GM23338 (cell line): Measurements from ENCODE around the gene SPPL2C. TPM values are rescaled to one million over a fixed set of nuclear protein-coding genes. Genes with fewer than 3 reads are reported as not detected.
A peak's percentile ranks its signal among the peaks of the same experiment; 100 is the strongest.

Source experiments
- ATAC-seq: fragments of 200-7000 bp; cut with Tn5 transposase; 3 replicates; pipeline ENCODE4 v1.9.1; 2020
- DNase-seq: peaks from one replicate; pipeline ENCODE4 v3.0.0-alpha.2; 2015; ENCODE audit warnings: low spot score
- H2AFZ ChIP-seq: fragments of 200-600 bp; sonication (generic); 2 replicates; pipeline ENCODE4 v1.8.0; 2016; ENCODE audit warnings: antibody characterized with exemption, mild to moderate bottlenecking, moderate library complexity
- H3F3A ChIP-seq: fragments of 200-600 bp; sonication (generic); replicated peaks from 2 replicates; pipeline ENCODE4 v1.8.0; 2017; ENCODE audit warnings: antibody characterized with exemption, mixed run types, low read depth
- H3K27ac ChIP-seq: fragments of 200-600 bp; sonication (generic); 2 replicates; pipeline ENCODE4 v1.6.1; 2016; ENCODE audit warnings: low read depth
- H3K27me3 ChIP-seq: fragments of 200-600 bp; sonication (generic); 2 replicates; pipeline ENCODE4 v1.8.0; 2016; ENCODE audit warnings: mild to moderate bottlenecking, mixed run types, moderate library complexity; ENCODE audit not compliant: insufficient read depth
- H3K36me3 ChIP-seq: fragments of 200-600 bp; sonication (generic); 2 replicates; pipeline ENCODE4 v1.8.0; 2016; ENCODE audit warnings: mild to moderate bottlenecking; ENCODE audit not compliant: insufficient read depth
- H3K4me1 ChIP-seq: fragments of 200-600 bp; sonication (generic); 2 replicates; pipeline ENCODE4 v1.8.0; 2016; ENCODE audit warnings: mild to moderate bottlenecking, moderate library complexity; ENCODE audit not compliant: insufficient read depth
- H3K4me2 ChIP-seq: fragments of 200-600 bp; sonication (generic); 2 replicates; pipeline ENCODE4 v1.7.1; 2017; ENCODE audit warnings: mixed run types
- H3K4me3 ChIP-seq: fragments of 200-600 bp; sonication (generic); 2 replicates; pipeline ENCODE4 v1.6.1; 2016; ENCODE audit warnings: mixed run types
- H3K79me2 ChIP-seq: fragments of 200-600 bp; sonication (generic); replicated peaks from 2 replicates; pipeline ENCODE4 v1.8.0; 2017; ENCODE audit warnings: mild to moderate bottlenecking; ENCODE audit not compliant: insufficient read depth
- H3K9me2 ChIP-seq: fragments of 200-600 bp; sonication (generic); 2 replicates; pipeline ENCODE4 v1.8.0; 2017; ENCODE audit not compliant: insufficient read depth
- H4K20me1 ChIP-seq: fragments of 200-600 bp; sonication (generic); replicated peaks from 2 replicates; pipeline ENCODE4 v1.8.0; 2017; ENCODE audit warnings: mild to moderate bottlenecking; ENCODE audit not compliant: insufficient read depth
- H3K27ac Mint-ChIP-seq: 2 replicates; pipeline ENCODE4 v1.8.0; 2020; ENCODE audit warnings: inconsistent platforms, mild to moderate bottlenecking, moderate library complexity, mixed read lengths
- H3K27me3 Mint-ChIP-seq: 3 replicates; pipeline ENCODE4 v1.8.0; 2022; ENCODE audit warnings: low read depth, mild to moderate bottlenecking, moderate library complexity, mixed read lengths, inconsistent platforms; ENCODE audit not compliant: insufficient read depth, poor library complexity
- H3K36me3 Mint-ChIP-seq: 3 replicates; pipeline ENCODE4 v1.8.0; 2021; ENCODE audit warnings: low read depth, mild to moderate bottlenecking, inconsistent platforms, moderate library complexity, mixed read lengths
- H3K4me1 Mint-ChIP-seq: 3 replicates; pipeline ENCODE4 v1.8.0; 2020; ENCODE audit warnings: mild to moderate bottlenecking, inconsistent platforms, mixed read lengths
- H3K4me3 Mint-ChIP-seq: 3 replicates; pipeline ENCODE4 v1.8.0; 2021; ENCODE audit warnings: moderate library complexity, mild to moderate bottlenecking, inconsistent platforms, mixed read lengths
- H3K9me3 Mint-ChIP-seq: 3 replicates; pipeline ENCODE4 v1.8.0; 2020; ENCODE audit warnings: moderate library complexity, mild to moderate bottlenecking, inconsistent platforms, mixed read lengths
- CREB1 ChIP-seq: fragments of 250-450 bp; sonication (Bioruptor Pico); IDR thresholded peaks from 2 replicates; pipeline ENCODE4 v1.5.0; 2020; ENCODE audit warnings: low read depth, mild to moderate bottlenecking, moderate library complexity
- ETS1 ChIP-seq: IDR thresholded peaks from 2 replicates; pipeline ENCODE4 v1.6.1; 2016; ENCODE audit warnings: antibody characterized with exemption
- EZH2 ChIP-seq: fragments of 200-600 bp; sonication (generic); IDR thresholded peaks from one replicate; pipeline ENCODE4 v1.8.0; 2017; ENCODE audit warnings: antibody characterized with exemption, mild to moderate bottlenecking, low read depth; ENCODE audit not compliant: unreplicated experiment
- EZH2phosphoT487 ChIP-seq: fragments of 200-600 bp; sonication (generic); IDR thresholded peaks from one replicate; pipeline ENCODE4 v1.8.1; 2018; ENCODE audit warnings: antibody characterized with exemption; ENCODE audit not compliant: unreplicated experiment
- JUNB ChIP-seq: IDR thresholded peaks from one replicate; pipeline ENCODE4 v1.6.1; 2016; ENCODE audit warnings: antibody characterized with exemption; ENCODE audit not compliant: unreplicated experiment
- NANOG ChIP-seq: IDR thresholded peaks from 2 replicates; pipeline ENCODE4 v1.6.1; 2016; ENCODE audit warnings: antibody characterized with exemption, borderline replicate concordance
- POLR2AphosphoS5 ChIP-seq: IDR thresholded peaks from 2 replicates; pipeline ENCODE4 v1.6.1; 2016; ENCODE audit warnings: antibody characterized with exemption, low read depth
- ZNF114 ChIP-seq: fragments of 250-450 bp; sonication (Bioruptor Pico); IDR thresholded peaks from 2 replicates; pipeline ENCODE4 v1.5.0; 2020; ENCODE audit warnings: mild to moderate bottlenecking, moderate library complexity
- ZNF331 ChIP-seq: fragments of 250-450 bp; sonication (Bioruptor Pico); IDR thresholded peaks from 2 replicates; pipeline ENCODE4 v1.5.0; 2020; ENCODE audit warnings: low read depth, mild to moderate bottlenecking, moderate library complexity
- polyA plus RNA-seq: library from polyadenylated mRNA; unstranded; fragments of >200 nt; fragmentation: Nextera tagmentation; extraction: Ambion mirVana; gene quantifications from 2 replicates; pipeline ENCODE4 v1.2.1, GENCODE V29; 2016
- total RNA-seq: library from RNA; depleted of rRNA; stranded (reverse); fragments of >200 nt; shearing (Covaris generic); gene quantifications from 2 replicates; pipeline ENCODE4 v1.2.3, GENCODE V29; 2014
- TF ChIP-seq, protein P1 (sequence below), 2 experiments: fragments of 200-600 bp in 1 of 2; sonication (generic) in 1 of 2; conservative IDR thresholded peaks; 2 replicates each; pipeline versions ENCODE4 v1.5.1 to v1.6.1; 2016 to 2017; ENCODE audit warnings: antibody characterized with exemption in 2 of 2, low read depth in 2 of 2, mild to moderate bottlenecking in 2 of 2, moderate library complexity in 1 of 2
- TF ChIP-seq, protein P2 (sequence below): fragments of 250-450 bp; sonication (Bioruptor Pico); IDR thresholded peaks from 2 replicates; pipeline ENCODE4 v1.5.0; 2020; ENCODE audit warnings: mild to moderate bottlenecking, moderate library complexity

SPPL2C gene
- total and polyA plus RNA-seq, 2 experiments from 2014 or later: 0.14 TPM; not detected in 1

GRCh38 chr17:45893725-45894021, 49.0 kb downstream of the SPPL2C start:
- Histone ChIP-seq H3K27me3 (peaks cover 63% of the 10 kb centered on the region), H2AFZ (peak overlapping the region; percentile 89), H3K27ac (no peak overlapping the region), H4K20me1 (no peaks in the 10 kb centered on the region), H3K79me2 (no peaks in the 10 kb centered on the region), H3K36me3 (no peaks in the 10 kb centered on the region), H3K4me1 (peaks cover 4% of the 10 kb centered on the region), H3K4me3 (peak overlapping the region; percentile 85), H3F3A (no peaks in the 10 kb centered on the region), H3K9me2 (no peaks in the 10 kb centered on the region), H3K4me2 (peak overlapping the region; percentile 82)
- no peak for DNase-seq
- Mint-ChIP-seq H3K36me3 (no peaks in the 10 kb centered on the region), H3K27ac (0 out of 2 replicates have a peak overlapping the region, but pooled peaks have one; percentile 23), H3K4me3 (peak overlapping the region; percentile 71), H3K9me3 (peaks cover 4% of the 10 kb centered on the region; the same call in 1 of the 3 replicates), H3K4me1 (peaks cover 15% of the 10 kb centered on the region; the same call in 2 of the 3 replicates), H3K27me3 (peaks cover 64% of the 10 kb centered on the region)
- TF ChIP-seq ZNF331 (CRISPR knock-in tag): no peak
- peak; percentile 31 for TF ChIP-seq EZH2
- ATAC-seq: no peak

DNA sequence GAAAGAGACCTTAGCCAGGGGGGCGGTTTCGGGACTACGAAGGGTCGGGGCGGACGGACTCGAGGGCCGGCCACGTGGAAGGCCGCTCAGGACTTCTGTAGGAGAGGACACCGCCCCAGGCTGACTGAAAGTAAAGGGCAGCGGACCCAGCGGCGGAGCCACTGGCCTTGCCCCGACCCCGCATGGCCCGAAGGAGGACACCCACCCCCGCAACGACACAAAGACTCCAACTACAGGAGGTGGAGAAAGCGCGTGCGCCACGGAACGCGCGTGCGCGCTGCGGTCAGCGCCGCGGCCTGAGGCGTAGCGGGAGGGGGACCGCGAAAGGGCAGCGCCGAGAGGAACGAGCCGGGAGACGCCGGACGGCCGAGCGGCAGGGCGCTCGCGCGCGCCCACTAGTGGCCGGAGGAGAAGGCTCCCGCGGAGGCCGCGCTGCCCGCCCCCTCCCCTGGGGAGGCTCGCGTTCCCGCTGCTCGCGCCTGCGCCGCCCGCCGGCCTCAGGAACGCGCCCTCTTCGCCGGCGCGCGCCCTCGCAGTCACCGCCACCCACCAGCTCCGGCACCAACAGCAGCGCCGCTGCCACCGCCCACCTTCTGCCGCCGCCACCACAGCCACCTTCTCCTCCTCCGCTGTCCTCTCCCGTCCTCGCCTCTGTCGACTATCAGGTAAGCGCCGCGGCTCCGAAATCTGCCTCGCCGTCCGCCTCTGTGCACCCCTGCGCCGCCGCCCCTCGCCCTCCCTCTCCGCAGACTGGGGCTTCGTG, 49.5 kb downstream of the SPPL2C start, which contains the start of gene MAPT:
TSS of gene MAPT (plus strand) at position 533 of the 763 bp plus-strand sequence. CDS start 67,784 bp downstream, outside the sequence.
- no peaks in the 10 kb centered on the region for H3F3A ChIP-seq
- 0 out of 2 replicates have a peak within 1 kb of the TSS, but pooled peaks have one; percentile 23 for H3K27ac Mint-ChIP-seq
- peaks cover 70% of the 10 kb centered on the region for H3K27me3 Mint-ChIP-seq
- H3K4me3 Mint-ChIP-seq: peak within 1 kb of the TSS; percentile 83
- H3K4me2 ChIP-seq: peak within 1 kb of the TSS; percentile 99
- H3K27me3 ChIP-seq: peaks cover 68% of the 10 kb centered on the region
- H3K4me1 ChIP-seq: peaks cover 4% of the 10 kb centered on the region
- DNase-seq (peak; percentile 90), ATAC-seq (peak; percentile 63)
- H3K9me2 ChIP-seq: no peaks in the 10 kb centered on the region
- peaks cover 4% of the 10 kb centered on the region; the same call in 1 of the 3 replicates for H3K9me3 Mint-ChIP-seq
- no peaks in the 10 kb centered on the region for H3K79me2 ChIP-seq
- peak within 1 kb of the TSS; percentile 85 for H3K4me3 ChIP-seq
- H2AFZ ChIP-seq: peak within 1 kb of the TSS; percentile 97
- H3K4me1 Mint-ChIP-seq: peaks cover 15% of the 10 kb centered on the region; the same call in 2 of the 3 replicates
- no peaks in the 10 kb centered on the region for H4K20me1 ChIP-seq
- no peaks in the 10 kb centered on the region for H3K36me3 Mint-ChIP-seq
- no peak within 1 kb of the TSS for H3K27ac ChIP-seq
- H3K36me3 ChIP-seq: no peaks in the 10 kb centered on the region
- TF ChIP-seq POLR2AphosphoS5 (peak; percentile 90), EZH2 (no peak), NANOG (no peak), CREB1 (peak; percentile 13; the same call in 1 of the 2 replicates), ETS1 (no peak), ZNF114 (CRISPR knock-in tag) (no peak), JUNB (no peak), EZH2phosphoT487 (no peak)
- TF ChIP-seq, protein P1, sequence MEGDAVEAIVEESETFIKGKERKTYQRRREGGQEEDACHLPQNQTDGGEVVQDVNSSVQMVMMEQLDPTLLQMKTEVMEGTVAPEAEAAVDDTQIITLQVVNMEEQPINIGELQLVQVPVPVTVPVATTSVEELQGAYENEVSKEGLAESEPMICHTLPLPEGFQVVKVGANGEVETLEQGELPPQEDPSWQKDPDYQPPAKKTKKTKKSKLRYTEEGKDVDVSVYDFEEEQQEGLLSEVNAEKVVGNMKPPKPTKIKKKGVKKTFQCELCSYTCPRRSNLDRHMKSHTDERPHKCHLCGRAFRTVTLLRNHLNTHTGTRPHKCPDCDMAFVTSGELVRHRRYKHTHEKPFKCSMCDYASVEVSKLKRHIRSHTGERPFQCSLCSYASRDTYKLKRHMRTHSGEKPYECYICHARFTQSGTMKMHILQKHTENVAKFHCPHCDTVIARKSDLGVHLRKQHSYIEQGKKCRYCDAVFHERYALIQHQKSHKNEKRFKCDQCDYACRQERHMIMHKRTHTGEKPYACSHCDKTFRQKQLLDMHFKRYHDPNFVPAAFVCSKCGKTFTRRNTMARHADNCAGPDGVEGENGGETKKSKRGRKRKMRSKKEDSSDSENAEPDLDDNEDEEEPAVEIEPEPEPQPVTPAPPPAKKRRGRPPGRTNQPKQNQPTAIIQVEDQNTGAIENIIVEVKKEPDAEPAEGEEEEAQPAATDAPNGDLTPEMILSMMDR (conservative IDR thresholded peaks at IDR 0.05; ENCODE audit: low read depth in 2 of 2): peak; percentile 43 to 82
- TF ChIP-seq, protein P2, sequence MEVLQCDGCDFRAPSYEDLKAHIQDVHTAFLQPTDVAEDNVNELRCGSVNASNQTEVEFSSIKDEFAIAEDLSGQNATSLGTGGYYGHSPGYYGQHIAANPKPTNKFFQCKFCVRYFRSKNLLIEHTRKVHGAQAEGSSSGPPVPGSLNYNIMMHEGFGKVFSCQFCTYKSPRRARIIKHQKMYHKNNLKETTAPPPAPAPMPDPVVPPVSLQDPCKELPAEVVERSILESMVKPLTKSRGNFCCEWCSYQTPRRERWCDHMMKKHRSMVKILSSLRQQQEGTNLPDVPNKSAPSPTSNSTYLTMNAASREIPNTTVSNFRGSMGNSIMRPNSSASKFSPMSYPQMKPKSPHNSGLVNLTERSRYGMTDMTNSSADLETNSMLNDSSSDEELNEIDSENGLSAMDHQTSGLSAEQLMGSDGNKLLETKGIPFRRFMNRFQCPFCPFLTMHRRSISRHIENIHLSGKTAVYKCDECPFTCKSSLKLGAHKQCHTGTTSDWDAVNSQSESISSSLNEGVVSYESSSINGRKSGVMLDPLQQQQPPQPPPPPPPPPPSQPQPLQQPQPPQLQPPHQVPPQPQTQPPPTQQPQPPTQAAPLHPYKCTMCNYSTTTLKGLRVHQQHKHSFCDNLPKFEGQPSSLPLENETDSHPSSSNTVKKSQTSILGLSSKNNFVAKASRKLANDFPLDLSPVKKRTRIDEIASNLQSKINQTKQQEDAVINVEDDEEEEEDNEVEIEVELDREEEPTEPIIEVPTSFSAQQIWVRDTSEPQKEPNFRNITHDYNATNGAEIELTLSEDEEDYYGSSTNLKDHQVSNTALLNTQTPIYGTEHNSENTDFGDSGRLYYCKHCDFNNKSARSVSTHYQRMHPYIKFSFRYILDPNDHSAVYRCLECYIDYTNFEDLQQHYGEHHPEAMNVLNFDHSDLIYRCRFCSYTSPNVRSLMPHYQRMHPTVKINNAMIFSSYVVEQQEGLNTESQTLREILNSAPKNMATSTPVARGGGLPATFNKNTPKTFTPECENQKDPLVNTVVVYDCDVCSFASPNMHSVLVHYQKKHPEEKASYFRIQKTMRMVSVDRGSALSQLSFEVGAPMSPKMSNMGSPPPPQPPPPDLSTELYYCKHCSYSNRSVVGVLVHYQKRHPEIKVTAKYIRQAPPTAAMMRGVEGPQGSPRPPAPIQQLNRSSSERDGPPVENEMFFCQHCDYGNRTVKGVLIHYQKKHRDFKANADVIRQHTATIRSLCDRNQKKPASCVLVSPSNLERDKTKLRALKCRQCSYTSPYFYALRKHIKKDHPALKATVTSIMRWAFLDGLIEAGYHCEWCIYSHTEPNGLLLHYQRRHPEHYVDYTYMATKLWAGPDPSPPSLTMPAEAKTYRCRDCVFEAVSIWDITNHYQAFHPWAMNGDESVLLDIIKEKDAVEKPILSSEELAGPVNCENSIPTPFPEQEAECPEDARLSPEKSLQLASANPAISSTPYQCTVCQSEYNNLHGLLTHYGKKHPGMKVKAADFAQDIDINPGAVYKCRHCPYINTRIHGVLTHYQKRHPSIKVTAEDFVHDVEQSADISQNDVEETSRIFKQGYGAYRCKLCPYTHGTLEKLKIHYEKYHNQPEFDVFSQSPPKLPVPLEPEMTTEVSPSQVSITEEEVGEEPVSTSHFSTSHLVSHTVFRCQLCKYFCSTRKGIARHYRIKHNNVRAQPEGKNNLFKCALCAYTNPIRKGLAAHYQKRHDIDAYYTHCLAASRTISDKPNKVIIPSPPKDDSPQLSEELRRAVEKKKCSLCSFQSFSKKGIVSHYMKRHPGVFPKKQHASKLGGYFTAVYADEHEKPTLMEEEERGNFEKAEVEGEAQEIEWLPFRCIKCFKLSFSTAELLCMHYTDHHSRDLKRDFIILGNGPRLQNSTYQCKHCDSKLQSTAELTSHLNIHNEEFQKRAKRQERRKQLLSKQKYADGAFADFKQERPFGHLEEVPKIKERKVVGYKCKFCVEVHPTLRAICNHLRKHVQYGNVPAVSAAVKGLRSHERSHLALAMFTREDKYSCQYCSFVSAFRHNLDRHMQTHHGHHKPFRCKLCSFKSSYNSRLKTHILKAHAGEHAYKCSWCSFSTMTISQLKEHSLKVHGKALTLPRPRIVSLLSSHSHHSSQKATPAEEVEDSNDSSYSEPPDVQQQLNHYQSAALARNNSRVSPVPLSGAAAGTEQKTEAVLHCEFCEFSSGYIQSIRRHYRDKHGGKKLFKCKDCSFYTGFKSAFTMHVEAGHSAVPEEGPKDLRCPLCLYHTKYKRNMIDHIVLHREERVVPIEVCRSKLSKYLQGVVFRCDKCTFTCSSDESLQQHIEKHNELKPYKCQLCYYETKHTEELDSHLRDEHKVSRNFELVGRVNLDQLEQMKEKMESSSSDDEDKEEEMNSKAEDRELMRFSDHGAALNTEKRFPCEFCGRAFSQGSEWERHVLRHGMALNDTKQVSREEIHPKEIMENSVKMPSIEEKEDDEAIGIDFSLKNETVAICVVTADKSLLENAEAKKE (CRISPR knock-in tag): no peak
